PC-3 (cell line): ENCODE results near the gene WASHC2A.
"Not testable (repeated sequence)": the region's sequence is repeated elsewhere in the genome, so short reads cannot be mapped to it uniquely, and the experiment has no call there.

ENCODE experiments used
- CTCF ChIP-seq: fragments of 300-600 bp; sonication (generic); conservative IDR thresholded peaks from 2 replicates; pipeline ENCODE4 v1.5.1; 2017; ENCODE audit warnings: antibody characterized with exemption, low read depth, mild to moderate bottlenecking, low read length
- EZH2 ChIP-seq: fragments of 300-600 bp; sonication (generic); IDR thresholded peaks from one replicate; pipeline ENCODE4 v1.6.1; 2017; ENCODE audit warnings: antibody characterized with exemption, mild to moderate bottlenecking, low read length; ENCODE audit not compliant: unreplicated experiment

- not testable (repeated sequence) for TF ChIP-seq CTCF, EZH2
Measured at GRCh38 chr10:50131245-50131965, 63.7 kb downstream of the WASHC2A start.
